Activated CD8-positive, alpha-beta T cell treated with anti-CD3 and anti-CD28 coated beads for 36 hours (primary cell): Measurements from ENCODE around the gene HMCN2. TPM values are rescaled to one million over a fixed set of nuclear protein-coding genes. Genes with fewer than 3 reads are reported as not detected.

Experiments used
- ATAC-seq: fragments of 200-7000 bp; cut with Tn5 transposase; one replicate; pipeline ENCODE4 v1.10.0; 2021; ENCODE audit warnings: mild to moderate bottlenecking, moderate library complexity
- CTCF ChIA-PET: fragments of 350-600 bp; sonication (Branson Sonifier 250); formaldehyde crosslinking; loops from one replicate; lab custom pipeline; 2021; ENCODE audit warnings: antibody characterized with exemption; lab: Charles Lee
- POLR2A ChIA-PET: fragments of 350-600 bp; sonication (Branson Sonifier 250); formaldehyde crosslinking; loops from one replicate; lab custom pipeline; 2021; ENCODE audit warnings: antibody characterized with exemption; lab: Charles Lee
- DNase-seq: peaks from one replicate; pipeline ENCODE4 v3.0.0-alpha.2; 2020
- H3K27ac Mint-ChIP-seq: one replicate; pipeline ENCODE4 v1.8.0; 2021; ENCODE audit warnings: mild to moderate bottlenecking, mixed read lengths
- H3K27me3 Mint-ChIP-seq: one replicate; pipeline ENCODE4 v1.8.0; 2021; ENCODE audit warnings: mixed read lengths
- H3K36me3 Mint-ChIP-seq: one replicate; pipeline ENCODE4 v1.8.0; 2021; ENCODE audit warnings: low read depth, mixed read lengths
- H3K4me1 Mint-ChIP-seq: one replicate; pipeline ENCODE4 v1.8.0; 2021; ENCODE audit warnings: low read depth, mixed read lengths
- H3K4me3 Mint-ChIP-seq: one replicate; pipeline ENCODE4 v1.8.0; 2021; ENCODE audit warnings: mild to moderate bottlenecking, moderate library complexity, mixed read lengths
- H3K9me3 Mint-ChIP-seq: one replicate; pipeline ENCODE4 v1.8.0; 2021; ENCODE audit warnings: mixed read lengths
- intact Hi-C: fragments of 100-400 bp; cut with micrococcal nuclease; formaldehyde crosslinking; loops from one replicate; pipeline ENCODE4 v1.10.0; 2022
- total RNA-seq, 2 experiments: library from RNA; stranded (reverse); gene quantifications; one replicate each; pipeline ENCODE4 v1.2.3, GENCODE V29; 2021
- TF ChIP-seq, protein P1 (sequence below): fragments of 200-600 bp; IDR thresholded peaks from one replicate; pipeline ENCODE4 v1.8.0; 2022; ENCODE audit warnings: antibody characterized with exemption, mild to moderate bottlenecking

HMCN2 gene
- total RNA-seq, 2 experiments from 2014 or later: not detected

DNA sequence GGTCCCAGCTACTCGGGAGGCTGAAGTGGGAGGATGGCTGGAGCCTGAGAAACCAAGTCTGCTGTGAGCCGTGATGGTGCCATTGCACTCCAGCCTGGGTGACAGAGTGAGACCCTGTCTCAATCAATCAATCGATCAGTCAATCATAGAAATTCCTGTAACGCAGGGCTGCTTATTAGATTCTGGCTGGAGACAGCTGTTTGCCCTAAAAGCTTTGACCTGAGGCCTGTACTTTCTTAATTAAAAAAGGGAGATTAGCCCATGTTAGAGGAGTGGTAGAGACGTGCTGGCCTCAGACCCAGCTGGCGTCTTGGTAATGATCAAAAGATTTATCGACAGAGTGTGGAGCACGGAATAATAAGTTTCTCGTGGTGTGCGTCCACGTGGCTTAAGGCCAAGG, 40.5 kb upstream of the HMCN2 start:
- no peak for ATAC-seq
- TF ChIP-seq, protein P1, sequence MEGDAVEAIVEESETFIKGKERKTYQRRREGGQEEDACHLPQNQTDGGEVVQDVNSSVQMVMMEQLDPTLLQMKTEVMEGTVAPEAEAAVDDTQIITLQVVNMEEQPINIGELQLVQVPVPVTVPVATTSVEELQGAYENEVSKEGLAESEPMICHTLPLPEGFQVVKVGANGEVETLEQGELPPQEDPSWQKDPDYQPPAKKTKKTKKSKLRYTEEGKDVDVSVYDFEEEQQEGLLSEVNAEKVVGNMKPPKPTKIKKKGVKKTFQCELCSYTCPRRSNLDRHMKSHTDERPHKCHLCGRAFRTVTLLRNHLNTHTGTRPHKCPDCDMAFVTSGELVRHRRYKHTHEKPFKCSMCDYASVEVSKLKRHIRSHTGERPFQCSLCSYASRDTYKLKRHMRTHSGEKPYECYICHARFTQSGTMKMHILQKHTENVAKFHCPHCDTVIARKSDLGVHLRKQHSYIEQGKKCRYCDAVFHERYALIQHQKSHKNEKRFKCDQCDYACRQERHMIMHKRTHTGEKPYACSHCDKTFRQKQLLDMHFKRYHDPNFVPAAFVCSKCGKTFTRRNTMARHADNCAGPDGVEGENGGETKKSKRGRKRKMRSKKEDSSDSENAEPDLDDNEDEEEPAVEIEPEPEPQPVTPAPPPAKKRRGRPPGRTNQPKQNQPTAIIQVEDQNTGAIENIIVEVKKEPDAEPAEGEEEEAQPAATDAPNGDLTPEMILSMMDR: no peak
- intact Hi-C loops: no loop called here
- peaks cover 11% of the 10 kb centered on the region for H3K36me3 Mint-ChIP-seq
- H3K9me3 Mint-ChIP-seq: peaks cover 8% of the 10 kb centered on the region
- H3K4me3 Mint-ChIP-seq: no peak overlapping the region
- POLR2A ChIA-PET: interaction anchor here (0.9 kb wide), 1 partner anchor 19 kb away, joined by 4 read pairs; no protein-coding TSS in a partner anchor
- H3K27ac Mint-ChIP-seq: no peak overlapping the region
- no peaks in the 10 kb centered on the region for H3K4me1 Mint-ChIP-seq
- no peaks in the 10 kb centered on the region for H3K27me3 Mint-ChIP-seq
- DNase-seq: no peak
- CTCF ChIA-PET: interaction anchor here (1.1 to 1.2 kb wide), 2 partner anchors 11 to 118 kb away, joined by 3 read pairs; no protein-coding TSS in a partner anchor

DNA sequence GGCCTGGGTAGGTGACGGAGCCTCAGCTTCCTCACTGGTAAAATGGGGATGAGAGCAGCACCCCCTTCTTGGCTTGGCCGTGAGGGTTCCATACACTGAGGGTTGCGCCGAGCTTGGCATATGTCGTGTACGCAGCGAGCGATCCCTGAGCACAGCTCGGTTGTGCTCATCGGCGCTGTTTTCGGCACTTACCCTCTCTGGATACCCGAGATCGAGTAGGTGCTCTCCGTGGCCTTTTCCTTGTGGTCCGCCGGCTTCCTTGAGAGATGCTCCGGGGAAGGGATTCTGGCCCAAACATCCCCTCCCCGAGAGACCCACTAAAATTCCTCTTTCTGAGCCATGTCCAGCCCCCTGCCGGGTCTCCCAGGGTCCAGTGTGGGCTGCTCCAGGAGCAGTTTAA, 40.0 kb upstream of the HMCN2 start:
- Mint-ChIP-seq H3K27ac (no peak overlapping the region), H3K9me3 (peaks cover 8% of the 10 kb centered on the region), H3K36me3 (peaks cover 11% of the 10 kb centered on the region), H3K4me3 (no peak overlapping the region), H3K4me1 (no peaks in the 10 kb centered on the region), H3K27me3 (no peaks in the 10 kb centered on the region)
- intact Hi-C loops: no loop called here
- ATAC-seq (no peak), DNase-seq (no peak)
- TF ChIP-seq, protein P1: no peak
- POLR2A ChIA-PET: no interaction called here
- CTCF ChIA-PET: interaction anchor here (1.1 to 1.2 kb wide), 3 partner anchors 10 to 119 kb away, joined by 3 to 4 read pairs (median 3); no protein-coding TSS in a partner anchor

DNA sequence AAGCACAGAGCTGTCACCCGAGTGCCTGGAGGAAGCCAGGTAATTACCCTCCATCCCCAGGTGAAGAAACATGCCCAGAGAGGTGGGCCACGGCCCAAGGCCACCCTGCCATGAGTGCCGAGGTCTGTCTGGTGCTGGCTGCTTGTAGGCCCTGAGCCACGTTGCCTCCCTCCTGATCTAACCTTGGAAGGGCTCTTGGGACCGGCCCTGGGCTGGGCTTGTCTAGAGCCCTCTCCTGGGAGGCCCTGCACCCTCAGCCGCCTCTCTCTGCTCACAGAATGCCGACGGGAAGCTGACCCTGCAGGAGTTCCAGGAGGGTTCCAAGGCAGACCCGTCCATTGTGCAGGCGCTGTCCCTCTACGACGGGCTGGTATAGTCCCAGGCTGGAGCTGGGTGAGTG, 39.4 kb upstream of the HMCN2 start:
- Mint-ChIP-seq H3K4me3 (no peak overlapping the region), H3K27me3 (no peaks in the 10 kb centered on the region), H3K9me3 (peaks cover 8% of the 10 kb centered on the region), H3K36me3 (peaks cover 11% of the 10 kb centered on the region), H3K27ac (no peak overlapping the region), H3K4me1 (no peaks in the 10 kb centered on the region)
- TF ChIP-seq, protein P1: no peak
- DNase-seq (no peak), ATAC-seq (no peak)
- ChIA-PET POLR2A (no interaction called here), CTCF (interaction anchor here (1.0 to 1.1 kb wide), 2 partner anchors 10 to 118 kb away, joined by 3 to 4 read pairs; no protein-coding TSS in a partner anchor)
- intact Hi-C loops: no loop called here

DNA sequence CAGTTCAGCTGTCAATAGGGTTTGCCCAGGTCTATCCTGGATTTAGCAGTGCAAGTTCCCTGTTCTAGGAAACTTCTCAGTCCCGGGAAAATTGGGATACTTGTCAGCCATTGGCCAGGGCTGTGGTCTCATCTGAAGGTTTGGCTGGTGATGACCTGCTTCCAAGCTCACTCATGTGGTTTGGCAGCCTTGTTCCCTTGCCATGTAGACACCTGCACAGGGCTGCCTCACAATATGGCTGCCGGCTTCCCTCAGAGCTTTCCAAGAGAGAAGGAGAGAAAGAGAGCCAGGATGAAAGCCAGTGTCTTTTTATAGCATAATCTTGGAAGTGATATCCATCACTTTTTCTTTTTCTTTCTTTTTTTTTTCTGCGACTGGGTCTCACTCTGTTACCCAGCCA, 37.7 kb upstream of the HMCN2 start:
- ATAC-seq: no peak
- ChIA-PET CTCF (interaction anchor here (0.9 kb wide), 1 partner anchor 121 kb away, joined by 4 read pairs; no protein-coding TSS in a partner anchor), POLR2A (interaction anchor here (0.7 kb wide), 1 partner anchor 258 kb away, joined by 3 read pairs; no protein-coding TSS in a partner anchor)
- no peaks in the 10 kb centered on the region for H3K27me3 Mint-ChIP-seq
- peaks cover 8% of the 10 kb centered on the region for H3K9me3 Mint-ChIP-seq
- TF ChIP-seq, protein P1: no peak
- H3K4me3 Mint-ChIP-seq: no peak overlapping the region
- intact Hi-C loops: no loop called here
- no peaks in the 10 kb centered on the region for H3K4me1 Mint-ChIP-seq
- H3K36me3 Mint-ChIP-seq: peaks cover 11% of the 10 kb centered on the region
- no peak for DNase-seq
- H3K27ac Mint-ChIP-seq: no peak overlapping the region

DNA sequence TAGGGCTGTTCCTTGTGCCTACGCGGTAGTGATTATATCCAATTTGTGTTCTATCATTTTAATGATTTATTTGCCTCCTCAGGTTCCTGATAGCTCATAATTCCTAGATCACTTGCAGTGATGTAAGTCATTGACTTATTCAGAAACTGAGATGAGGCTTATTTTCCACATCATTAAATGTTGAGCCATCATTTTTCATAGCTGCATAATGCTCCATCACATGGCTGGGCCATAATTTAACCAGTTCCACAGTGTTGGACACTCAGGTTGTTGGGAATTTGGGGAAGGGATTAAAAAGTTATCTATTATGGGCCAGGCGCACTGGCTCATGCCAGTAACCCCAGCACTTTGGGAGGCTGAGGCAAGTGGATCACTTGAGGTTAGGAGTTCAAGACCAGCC, 35.8 kb upstream of the HMCN2 start:
- ATAC-seq (no peak), DNase-seq (no peak)
- CTCF ChIA-PET: interaction anchor here (1.8 to 2.0 kb wide), 2 partner anchors 17 to 123 kb away, joined by 4 to 8 read pairs; no protein-coding TSS in a partner anchor
- intact Hi-C loops: no loop called here
- H3K4me1 Mint-ChIP-seq: no peaks in the 10 kb centered on the region
- H3K36me3 Mint-ChIP-seq: peaks cover 11% of the 10 kb centered on the region
- no peak overlapping the region for H3K27ac Mint-ChIP-seq
- H3K9me3 Mint-ChIP-seq: peaks cover 8% of the 10 kb centered on the region
- POLR2A ChIA-PET: interaction anchor here (1.8 kb wide), 1 partner anchor 17 kb away, joined by 3 read pairs; no protein-coding TSS in a partner anchor
- no peaks in the 10 kb centered on the region for H3K27me3 Mint-ChIP-seq
- TF ChIP-seq, protein P1: no peak
- no peak overlapping the region for H3K4me3 Mint-ChIP-seq
